ENCODE data around the gene SERPINA6. TPM values are rescaled to one million over a fixed set of nuclear protein-coding genes. Genes with fewer than 3 reads are reported as not detected.
"Not testable (repeated sequence)": the region's sequence is repeated elsewhere in the genome, so short reads cannot be mapped to it uniquely, and the experiment has no call there.

SERPINA6 gene
- total RNA-seq, 2 experiments from 2014 or later: not detected

DNA sequence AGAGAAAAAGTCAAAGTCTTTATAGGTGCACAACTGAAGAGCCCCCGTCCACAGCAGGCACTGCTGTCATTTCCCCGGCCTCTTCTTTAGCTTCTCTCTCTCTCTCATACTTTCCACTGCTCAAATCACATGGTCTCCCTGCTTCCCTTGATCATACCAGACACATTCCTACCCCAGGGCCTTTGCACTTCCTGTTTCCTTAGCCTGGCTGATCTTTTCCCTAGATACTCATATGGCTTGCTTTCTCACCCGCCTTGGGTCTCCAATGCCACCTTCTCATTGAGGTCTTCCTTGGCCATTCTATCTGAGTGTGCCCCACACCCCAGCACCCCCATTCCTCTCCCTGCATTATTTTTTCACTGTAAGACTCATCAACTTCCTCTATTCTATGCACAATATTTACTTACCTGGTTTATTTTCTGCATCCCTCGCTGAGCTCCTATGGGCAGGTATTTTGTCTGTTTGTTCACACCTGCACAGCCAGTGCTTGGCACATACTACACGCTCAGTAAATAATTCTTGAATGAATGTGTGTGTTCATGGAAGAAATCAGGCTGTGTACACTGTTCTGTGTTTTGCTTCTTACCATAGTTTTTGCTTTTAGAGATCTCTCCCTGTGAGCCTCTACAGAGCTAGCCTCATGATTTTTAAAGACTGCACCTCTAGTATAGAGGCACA is 33.4 kb upstream of the SERPINA6 start:
- ChIA-PET POLR2A (no interaction called here), CTCF (no interaction called here)

DNA sequence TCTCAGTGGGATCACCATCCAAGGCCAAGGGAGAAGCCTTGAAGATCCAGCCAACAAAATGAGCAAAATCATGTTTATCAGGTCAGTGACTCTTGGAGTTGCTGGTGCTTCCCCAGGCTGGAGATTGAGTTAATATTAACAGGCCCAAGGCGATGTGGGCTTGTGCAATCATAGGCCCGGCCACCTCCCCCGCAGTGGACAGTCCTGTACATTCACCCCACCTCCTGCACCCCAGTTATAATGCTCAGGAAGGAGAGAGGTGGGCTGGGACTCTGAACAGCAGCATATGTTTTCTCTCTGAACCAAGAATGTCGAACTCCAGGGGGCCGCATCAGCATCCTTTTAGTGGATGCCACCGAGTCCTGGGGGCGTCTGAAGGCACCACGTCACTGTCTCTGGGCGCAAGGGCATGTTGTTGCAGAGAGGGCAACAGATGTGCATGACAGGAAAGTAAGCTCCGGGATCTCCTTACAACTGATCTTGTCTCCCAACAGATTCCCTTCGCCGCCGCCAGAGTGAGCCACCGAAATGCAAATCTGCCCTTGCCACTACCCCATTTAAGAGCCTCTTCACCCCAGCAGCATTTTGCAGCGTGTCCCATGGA is 32.2 kb upstream of the SERPINA6 start:
- ChIA-PET POLR2A (no interaction called here), CTCF (no interaction called here)

DNA sequence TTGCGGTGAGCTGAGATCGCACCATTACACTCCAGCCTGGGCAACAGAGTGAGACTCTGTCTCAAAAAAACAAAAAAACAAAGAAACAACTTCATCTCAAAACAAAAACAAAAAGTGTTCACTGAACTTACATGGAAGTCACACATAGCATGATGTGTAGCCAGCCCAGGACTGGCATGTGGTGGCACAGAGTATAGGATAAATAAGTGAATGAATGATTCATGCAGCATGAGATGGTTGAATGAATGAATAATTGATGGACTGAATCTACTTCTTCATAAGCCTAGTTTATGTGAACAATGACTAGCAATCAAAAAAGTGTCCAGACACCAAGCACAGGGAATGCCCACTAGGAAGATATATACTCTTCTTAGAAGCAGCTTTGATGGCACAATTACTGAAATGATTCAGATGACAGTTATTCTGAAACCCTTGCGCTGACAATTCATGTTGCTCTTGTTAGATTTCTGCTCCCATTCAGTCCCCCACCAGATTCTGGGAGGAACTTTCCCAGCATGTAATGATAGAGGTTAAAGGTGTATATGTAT is 31.6 kb upstream of the SERPINA6 start:
- CTCF ChIA-PET: no interaction called here
- POLR2A ChIA-PET: interaction anchor here (0.6 kb wide), 1 partner anchor 208 kb away, joined by 3 read pairs; no protein-coding TSS in a partner anchor

DNA sequence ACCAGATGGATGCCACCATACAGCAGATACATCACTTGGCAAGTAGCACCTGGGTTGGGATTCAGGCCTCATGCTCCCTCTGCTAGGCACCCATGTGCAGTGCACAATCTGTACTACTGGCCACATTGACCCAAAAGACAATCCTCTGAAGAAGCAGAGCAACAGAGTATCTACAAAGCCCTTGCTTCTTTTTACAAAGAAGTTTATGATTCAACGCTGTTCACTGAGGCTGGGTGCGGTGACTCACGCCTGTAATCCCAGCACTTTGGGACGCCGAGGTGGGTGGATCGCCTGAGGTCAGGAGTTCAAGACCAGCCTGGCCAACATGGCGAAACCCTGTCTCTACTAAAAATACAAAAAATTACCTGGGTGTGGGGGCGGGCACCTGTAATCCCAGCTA is 31.1 kb upstream of the SERPINA6 start:
- CTCF ChIA-PET: not testable (repeated sequence)
- POLR2A ChIA-PET: interaction anchor here (0.6 kb wide), 1 partner anchor 208 kb away, joined by 3 read pairs; no protein-coding TSS in a partner anchor

DNA sequence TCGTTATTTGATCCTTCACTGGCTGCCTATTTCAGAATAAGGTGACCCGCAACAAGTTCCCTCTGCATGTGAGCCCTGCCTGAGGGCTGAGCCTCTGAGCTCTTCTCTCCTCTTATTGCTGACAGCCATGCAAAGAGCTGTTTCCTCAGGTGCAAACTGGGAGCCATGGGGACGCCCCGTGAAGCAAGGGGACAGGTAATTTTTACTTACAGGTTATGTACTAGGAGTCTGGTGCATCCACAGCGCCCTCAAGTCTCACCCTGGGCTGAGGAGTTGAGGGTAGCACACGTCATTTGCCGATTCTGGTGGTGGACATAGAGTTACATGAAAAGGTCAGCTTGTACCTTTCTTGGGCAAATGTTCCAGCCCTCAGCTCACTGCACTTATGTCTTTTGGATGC is 26.1 kb upstream of the SERPINA6 start:
- POLR2A ChIA-PET: no interaction called here
- CTCF ChIA-PET: no interaction called here

DNA sequence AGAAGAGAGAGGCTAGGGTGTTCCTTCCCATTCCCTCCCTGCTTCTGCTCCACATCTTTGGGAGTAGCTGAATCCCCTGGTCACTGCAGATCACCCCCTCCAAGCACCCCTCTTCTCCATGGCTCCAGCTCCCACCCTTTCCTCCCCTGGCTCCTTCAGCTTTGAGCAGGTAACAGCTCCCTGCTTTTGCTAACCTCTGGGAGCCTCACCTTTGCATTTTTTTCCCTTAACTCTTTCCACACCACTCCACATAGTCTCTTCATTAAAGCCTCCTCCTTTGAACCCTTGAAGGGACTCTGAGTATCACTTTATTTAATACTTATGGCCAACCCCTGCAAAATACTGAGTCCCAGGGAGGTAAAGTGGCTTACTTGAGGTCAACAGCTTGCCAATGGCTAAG is 25.7 kb upstream of the SERPINA6 start:
- POLR2A ChIA-PET: no interaction called here

DNA sequence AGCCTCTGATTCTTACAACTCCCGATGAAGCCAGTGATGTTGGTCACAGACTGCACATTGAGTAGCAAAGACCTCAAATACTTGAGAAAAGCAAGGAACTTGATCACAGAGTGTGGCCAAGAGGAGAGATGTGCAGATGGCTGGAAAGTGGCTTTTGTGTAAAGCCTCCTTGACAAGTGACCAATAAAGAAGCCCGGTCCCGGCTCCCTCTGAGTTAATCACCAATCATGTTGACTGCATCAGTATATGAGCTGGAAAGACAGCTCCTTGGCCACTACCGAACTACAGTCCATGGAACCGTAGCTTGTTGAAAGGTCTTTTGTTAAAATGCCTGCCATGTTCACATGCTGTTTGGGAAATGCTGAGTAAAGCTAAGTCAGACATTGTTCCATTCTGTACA is 23.7 kb upstream of the SERPINA6 start:
- ChIA-PET POLR2A (interaction anchor here (1.0 kb wide), 1 partner anchor 44 kb away, joined by 3 read pairs; no protein-coding TSS in a partner anchor), CTCF (no interaction called here)

More for the DNA sequence above, 25.7 kb upstream of the SERPINA6 start:
- CTCF ChIA-PET: no interaction called here

DNA sequence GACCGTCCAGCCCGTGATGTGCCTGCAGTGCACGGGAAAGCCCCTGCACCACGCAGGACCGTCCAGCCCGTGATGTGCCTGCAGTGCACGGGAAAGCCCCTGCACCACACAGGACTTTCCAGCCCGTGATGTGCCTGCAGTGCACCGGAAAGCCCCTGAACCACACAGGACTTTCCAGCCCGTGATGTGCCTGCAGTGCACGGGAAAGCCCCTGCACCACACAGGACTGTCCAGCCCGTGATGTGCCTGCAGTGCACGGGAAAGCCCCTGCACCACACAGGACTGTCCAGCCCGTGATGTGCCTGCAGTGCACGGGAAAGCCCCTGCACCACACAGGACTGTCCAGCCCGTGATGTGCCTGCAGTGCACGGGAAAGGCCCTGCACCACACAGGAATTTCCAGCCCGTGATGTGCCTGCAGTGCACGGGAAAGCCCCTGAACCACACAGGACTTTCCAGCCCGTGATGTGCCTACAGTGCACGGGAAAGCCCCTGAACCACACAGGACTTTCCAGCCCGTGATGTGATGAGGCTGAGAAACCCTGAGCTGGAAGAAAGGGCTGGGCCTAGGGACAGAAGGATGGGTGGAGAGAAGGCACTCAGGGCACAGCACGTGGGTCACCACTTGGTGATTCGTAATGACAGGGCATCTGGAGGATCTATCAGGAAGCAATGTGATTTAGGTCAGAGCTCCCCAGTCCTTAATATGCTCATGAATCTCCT is 23.1 kb upstream of the SERPINA6 start:
- POLR2A ChIA-PET: interaction anchor here (1.0 kb wide), 1 partner anchor 45 kb away, joined by 3 read pairs; no protein-coding TSS in a partner anchor
- CTCF ChIA-PET: not testable (repeated sequence)

DNA sequence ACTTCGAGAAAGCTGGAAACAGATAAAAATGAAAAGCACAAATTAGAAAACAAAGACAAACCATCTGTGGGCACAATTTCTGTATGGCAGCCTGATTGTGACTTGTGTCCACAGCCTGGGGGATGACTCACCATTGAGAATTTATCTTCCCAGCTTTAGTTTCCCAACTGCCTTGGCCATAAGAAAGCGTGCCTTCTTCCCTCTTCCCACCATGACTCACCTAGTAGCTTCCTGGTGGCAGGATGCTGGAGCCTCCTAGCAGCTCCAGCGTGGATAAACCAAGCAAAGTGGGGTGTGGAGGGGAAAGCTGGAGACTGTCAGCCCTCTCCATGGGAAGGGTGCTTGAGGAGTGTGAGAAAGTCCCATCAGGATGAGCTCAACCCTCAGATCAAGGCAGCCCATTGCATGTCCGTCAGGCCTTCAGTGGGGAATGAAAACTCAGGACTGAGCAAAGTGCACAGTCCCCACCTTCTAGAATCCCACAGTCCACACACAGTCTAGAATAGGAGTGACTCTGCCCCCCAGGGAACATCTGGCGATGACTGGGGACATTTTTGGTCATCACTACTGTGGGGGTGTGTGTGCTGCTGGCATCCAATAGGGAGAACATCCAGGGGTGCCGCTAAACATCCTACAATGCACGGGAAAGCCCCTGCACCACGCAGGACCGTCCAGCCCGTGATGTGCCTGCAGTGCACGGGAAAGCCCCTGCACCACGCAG is 22.4 kb upstream of the SERPINA6 start:
- POLR2A ChIA-PET: no interaction called here
- CTCF ChIA-PET: no interaction called here

DNA sequence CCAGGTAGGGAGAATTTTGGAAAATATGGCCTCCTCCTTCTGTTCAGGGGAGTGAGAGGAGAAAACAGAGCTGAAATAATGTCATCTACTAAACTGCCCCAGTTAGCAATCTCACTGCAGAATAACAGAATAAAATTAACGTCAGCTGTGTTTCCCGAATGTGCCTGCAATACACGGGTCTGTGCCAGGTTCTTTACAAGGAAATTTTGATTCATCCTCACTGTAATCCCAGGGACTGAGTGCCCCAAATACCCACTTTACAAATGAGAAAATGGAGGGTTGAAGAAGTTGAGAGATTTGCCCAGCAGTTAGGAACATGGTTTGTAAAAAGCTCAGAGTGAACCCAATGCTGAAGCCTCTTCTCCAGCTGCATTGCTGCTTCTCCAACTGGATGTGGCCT is 21.3 kb upstream of the SERPINA6 start:
- CTCF ChIA-PET: no interaction called here
- POLR2A ChIA-PET: no interaction called here

DNA sequence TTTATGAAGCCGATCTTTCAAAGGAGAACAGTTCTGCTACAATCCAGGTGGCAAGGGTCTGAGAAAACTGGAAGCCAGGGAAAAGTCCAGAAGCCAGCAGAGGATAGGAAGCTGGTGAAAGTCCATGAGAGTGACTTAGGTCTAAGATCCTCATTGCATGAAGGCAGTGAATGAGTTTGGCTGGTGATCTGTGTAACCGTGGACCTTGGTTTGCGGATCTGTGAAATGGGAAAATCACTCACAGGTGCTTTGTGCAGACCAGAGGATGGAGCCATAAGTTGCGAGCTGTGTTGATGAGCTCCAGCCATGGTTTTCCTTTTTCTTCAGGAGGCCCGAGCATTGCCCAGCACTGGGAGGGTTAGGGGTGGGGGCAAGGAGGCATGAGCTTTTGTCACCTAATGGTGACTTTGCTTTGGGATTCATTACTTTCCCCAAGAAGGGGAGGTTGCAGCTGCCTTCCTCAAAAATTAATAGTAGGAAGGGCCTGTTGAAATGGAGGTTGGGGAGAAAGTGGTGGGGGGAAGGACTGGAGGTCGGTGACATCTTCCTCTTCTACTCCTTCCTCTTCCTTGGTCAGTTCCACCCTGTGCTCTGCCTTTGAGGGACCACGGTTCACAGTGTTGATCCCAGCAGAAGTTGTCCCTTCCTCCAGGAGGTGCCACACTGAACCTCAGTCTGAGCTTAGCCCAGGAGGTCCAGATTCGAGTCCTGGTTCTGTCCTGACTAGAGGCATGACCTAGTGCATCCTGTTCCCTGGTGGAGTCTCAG is 20.3 kb upstream of the SERPINA6 start:
- ChIA-PET POLR2A (no interaction called here), CTCF (interaction anchor here (1.1 kb wide), 1 partner anchor 65 kb away, joined by 3 read pairs; no protein-coding TSS in a partner anchor)

DNA sequence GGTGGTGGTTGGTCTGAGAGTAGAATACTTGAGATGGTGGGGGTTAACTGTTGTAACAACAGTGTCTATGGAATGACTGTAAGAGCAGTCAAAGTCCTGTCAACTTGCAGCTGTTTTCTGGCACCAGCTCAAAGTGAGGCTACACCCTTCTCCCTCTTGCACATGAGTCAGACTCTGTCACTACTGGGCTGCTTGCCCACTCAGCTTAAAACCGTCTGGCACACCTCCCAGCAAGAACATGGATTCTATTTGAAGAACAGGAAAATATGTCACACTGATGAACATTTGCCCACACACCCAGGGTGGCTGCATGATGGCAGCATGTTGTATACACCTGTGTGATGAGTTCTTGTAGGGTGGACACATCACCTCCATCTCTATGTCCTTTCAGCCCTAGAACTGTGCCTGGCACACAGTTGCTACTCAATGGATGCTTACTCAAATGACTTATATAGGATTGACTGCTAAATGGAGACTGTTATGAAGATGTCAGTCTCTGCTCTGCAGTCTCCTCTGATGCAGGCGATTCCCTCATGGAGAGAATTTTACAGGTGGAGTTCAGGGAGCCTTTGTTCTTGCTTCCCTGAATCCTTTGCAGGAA is 19.3 kb upstream of the SERPINA6 start:
- CTCF ChIA-PET: interaction anchor here (1.1 kb wide), 1 partner anchor 66 kb away, joined by 3 read pairs; no protein-coding TSS in a partner anchor
- POLR2A ChIA-PET: no interaction called here

DNA sequence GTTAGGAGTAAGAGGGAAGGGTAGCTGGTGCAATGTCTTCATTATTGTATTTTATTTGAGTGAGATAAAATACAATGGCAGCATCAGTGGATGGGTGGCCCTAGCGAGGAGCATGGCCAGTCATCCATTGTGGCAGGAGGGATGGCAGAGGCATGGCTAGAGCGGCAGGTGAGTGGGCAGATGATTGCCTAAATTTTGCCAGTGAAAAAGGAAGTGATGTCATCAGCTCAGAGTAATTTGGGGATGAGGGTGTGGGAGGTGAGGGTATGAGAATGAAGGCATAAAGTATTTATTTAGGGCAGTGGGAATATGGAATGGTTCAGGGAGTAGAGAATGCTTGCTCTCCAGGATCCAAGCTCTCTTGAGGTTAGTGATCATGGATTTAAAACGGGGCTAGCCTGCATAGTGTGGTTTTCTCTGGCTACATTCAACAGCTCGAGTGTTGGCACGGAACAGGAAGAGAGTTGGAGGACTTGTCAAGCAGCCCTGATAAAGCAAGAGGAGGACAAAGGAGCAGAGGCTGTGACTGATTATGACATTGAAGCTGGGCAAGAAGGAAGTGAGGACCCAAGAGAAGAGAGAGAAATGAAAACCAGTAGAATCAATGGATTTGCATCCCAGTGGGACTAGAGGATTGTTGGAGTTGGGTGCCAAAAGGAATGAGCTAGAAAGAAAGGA is 18.7 kb upstream of the SERPINA6 start:
- ChIA-PET CTCF (no interaction called here), POLR2A (no interaction called here)

DNA sequence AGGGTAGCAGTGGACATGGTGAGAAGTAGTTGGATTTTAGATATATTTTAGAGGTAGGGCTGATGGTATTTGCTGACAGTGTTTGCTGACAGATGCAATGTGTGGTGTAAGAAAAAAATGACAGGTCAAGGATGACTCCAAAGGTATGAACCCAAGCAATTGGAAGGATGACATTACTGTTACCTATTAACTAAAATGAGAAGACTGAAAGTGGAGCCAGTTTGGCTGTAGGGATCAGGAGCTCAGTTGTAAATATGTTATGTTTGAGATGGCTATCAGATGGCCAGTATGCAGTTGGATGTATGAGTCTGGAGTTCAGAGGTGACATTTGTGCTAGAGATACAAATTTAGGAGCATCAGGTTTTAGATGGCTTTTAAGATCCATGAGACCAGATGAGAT is 17.4 kb upstream of the SERPINA6 start:
- ChIA-PET CTCF (no interaction called here), POLR2A (no interaction called here)

DNA sequence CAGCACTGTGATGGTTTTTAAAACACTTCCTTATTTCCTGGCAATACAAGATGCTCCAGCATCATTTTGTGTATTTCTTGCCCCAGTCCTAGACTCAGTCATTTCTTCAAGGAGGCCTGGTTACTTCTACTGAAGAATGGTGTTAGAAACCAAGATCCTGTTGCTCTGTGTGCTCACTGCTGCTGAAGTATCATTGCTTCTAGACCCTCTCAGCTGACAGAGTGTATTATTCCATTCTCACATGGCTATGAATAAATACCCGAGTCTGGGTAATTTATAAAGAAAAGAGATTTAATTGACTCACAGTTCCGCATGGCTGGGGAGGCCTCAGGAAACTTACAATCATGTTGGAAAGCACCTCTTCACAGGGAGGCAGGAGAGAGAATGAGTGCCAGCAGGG is 14.9 kb upstream of the SERPINA6 start:
- CTCF ChIA-PET: no interaction called here
- POLR2A ChIA-PET: no interaction called here

DNA sequence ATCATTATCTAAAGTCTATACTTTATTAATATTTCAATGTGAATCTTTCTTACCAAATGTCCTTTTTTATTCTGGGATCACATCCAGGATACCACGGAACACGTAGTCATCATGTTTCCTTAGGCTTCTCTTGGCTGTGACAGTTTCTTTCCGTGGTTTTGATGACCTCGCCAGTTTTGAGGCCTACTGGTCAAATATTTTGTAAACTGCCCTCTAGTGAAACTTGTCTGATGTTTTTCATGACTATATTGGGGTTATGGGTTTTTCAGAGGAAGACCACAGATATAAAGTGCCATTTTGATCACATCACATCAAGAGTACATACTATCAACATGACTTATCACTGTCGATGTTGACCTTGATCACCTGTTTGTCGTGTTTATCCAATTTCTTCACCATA is 14.1 kb upstream of the SERPINA6 start:
- CTCF ChIA-PET: no interaction called here
- POLR2A ChIA-PET: no interaction called here

DNA sequence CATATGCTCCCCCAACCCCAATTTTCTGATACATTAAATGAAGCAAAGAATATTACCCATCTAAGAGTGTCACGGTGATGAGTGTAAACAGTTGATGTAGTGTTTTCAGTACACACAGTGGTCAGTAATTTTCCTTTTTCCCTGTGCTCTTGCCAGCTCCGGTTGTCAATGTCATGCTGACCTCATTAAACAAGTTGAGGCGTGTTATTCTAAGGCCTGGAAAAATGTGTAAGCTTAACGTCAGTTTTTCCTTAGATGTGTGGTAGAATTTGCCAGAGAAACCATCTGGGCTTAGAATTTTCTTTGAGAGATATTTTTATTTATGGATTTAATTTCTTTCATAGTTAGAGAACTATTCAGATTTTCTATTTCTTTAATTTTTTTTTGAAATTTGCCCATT is 11.7 kb upstream of the SERPINA6 start:
- POLR2A ChIA-PET: no interaction called here
- CTCF ChIA-PET: no interaction called here

DNA sequence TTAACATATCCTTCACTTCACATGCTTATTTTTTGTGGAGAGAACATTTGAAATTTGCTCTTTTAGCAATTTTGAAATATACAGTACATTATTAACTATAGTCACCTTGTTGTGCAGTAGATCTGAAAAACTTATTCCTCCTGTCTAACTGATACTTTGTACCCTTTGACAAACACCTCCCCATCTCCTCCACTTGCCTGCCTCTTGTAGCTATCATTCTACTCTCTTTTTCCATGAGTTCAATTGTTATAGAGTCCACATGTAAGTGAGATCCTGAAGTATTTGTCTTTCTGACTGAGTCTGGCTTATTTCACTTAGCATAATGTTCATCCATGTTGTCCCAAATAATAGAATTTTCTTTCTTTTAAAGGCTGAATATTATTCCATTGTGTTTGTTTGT is 9.5 kb upstream of the SERPINA6 start:
- CTCF ChIA-PET: no interaction called here
- POLR2A ChIA-PET: no interaction called here

All from activated CD8-positive, alpha-beta memory T cell treated with anti-CD3 and anti-CD28 coated beads for 36 hours (primary cell).